Muscle of arm (tissue), 12 donors: Measurements from ENCODE around the gene PHLPP1. TPM values are rescaled to one million over a fixed set of nuclear protein-coding genes. Genes with fewer than 3 reads are reported as not detected.

ENCODE experiments used
- DNase-seq: peaks from one replicate; pipeline ENCODE4 v3.0.0-alpha.2; 2013
- polyA plus RNA-seq, 12 donors: library from polyadenylated mRNA; unstranded; fragments of 120-200 nt; gene quantifications; one replicate each; pipeline ENCODE4 v1.2.1, GENCODE V29; 2013; ENCODE audit not compliant: insufficient read length in 12 of 12

PHLPP1 gene
- polyA plus RNA-seq, 12 donors, result 7.3 to 12.0 (median 8.8) TPM; not detected in 1

GRCh38 chr18:62979900-62980299 is 264.6 kb downstream of the PHLPP1 start:
- no peak for DNase-seq

GRCh38 chr18:62981566-62981965 is 266.2 kb downstream of the PHLPP1 start:
- DNase-seq, result no peak

- DNase-seq, result peak; percentile 78
These were observed 267.4 kb downstream of the PHLPP1 start for GRCh38 chr18:62982600-62983251.

- DNase-seq, result no peak
These were observed 269.4 kb downstream of the PHLPP1 start for GRCh38 chr18:62984656-62985315.

- no peak for DNase-seq
These were observed 271.1 kb downstream of the PHLPP1 start for GRCh38 chr18:62986490-62986889.

GRCh38 chr18:62987055-62987830 is 271.9 kb downstream of the PHLPP1 start:
- DNase-seq, result no peak

GRCh38 chr18:62987859-62988258 is 272.5 kb downstream of the PHLPP1 start:
- no peak for DNase-seq

GRCh38 chr18:62988471-62988870 is 273.1 kb downstream of the PHLPP1 start:
- no peak for DNase-seq

GRCh38 chr18:62989195-62989594 is 273.9 kb downstream of the PHLPP1 start:
- no peak for DNase-seq

- DNase-seq, result no peak
These were observed 275.3 kb downstream of the PHLPP1 start for GRCh38 chr18:62990653-62991052.

- no peak for DNase-seq
These were observed 276.0 kb downstream of the PHLPP1 start for GRCh38 chr18:62991389-62991788.

- DNase-seq, result no peak
These were observed 276.6 kb downstream of the PHLPP1 start for GRCh38 chr18:62991959-62992358.

GRCh38 chr18:62992877-62993365 is 277.6 kb downstream of the PHLPP1 start:
- no peak for DNase-seq

GRCh38 chr18:62996566-62996965 is 281.2 kb downstream of the PHLPP1 start:
- no peak for DNase-seq

GRCh38 chr18:62997076-62997475 is 281.7 kb downstream of the PHLPP1 start:
- DNase-seq, result no peak

GRCh38 chr18:62998443-62998842 is 283.1 kb downstream of the PHLPP1 start:
- no peak for DNase-seq

- peak; percentile 69 for DNase-seq
These were observed 284.1 kb downstream of the PHLPP1 start for GRCh38 chr18:62999392-62999791.

GRCh38 chr18:62999921-63000320 is 284.6 kb downstream of the PHLPP1 start:
- no peak for DNase-seq

GRCh38 chr18:63000839-63001238 is 285.5 kb downstream of the PHLPP1 start:
- DNase-seq, result no peak

- DNase-seq, result no peak
These were observed 286.5 kb downstream of the PHLPP1 start for GRCh38 chr18:63001861-63002260.

- no peak for DNase-seq
These were observed 287.0 kb downstream of the PHLPP1 start for GRCh38 chr18:63002305-63002704.

- DNase-seq, result no peak
These were observed 287.6 kb downstream of the PHLPP1 start for GRCh38 chr18:63002803-63003445.
